ENCODE results near the gene RALGAPA2. TPM values are rescaled to one million over a fixed set of nuclear protein-coding genes. Genes with fewer than 3 reads are reported as not detected.
A peak's percentile ranks its signal among the peaks of the same experiment; 100 is the strongest.

The RALGAPA2 gene
- total RNA-seq, 3 donors from 2014 or later (not counting 1 experiment from before 2014, with no cell fraction given) = 26.6 to 33.9 (median 33.1) TPM

DNA sequence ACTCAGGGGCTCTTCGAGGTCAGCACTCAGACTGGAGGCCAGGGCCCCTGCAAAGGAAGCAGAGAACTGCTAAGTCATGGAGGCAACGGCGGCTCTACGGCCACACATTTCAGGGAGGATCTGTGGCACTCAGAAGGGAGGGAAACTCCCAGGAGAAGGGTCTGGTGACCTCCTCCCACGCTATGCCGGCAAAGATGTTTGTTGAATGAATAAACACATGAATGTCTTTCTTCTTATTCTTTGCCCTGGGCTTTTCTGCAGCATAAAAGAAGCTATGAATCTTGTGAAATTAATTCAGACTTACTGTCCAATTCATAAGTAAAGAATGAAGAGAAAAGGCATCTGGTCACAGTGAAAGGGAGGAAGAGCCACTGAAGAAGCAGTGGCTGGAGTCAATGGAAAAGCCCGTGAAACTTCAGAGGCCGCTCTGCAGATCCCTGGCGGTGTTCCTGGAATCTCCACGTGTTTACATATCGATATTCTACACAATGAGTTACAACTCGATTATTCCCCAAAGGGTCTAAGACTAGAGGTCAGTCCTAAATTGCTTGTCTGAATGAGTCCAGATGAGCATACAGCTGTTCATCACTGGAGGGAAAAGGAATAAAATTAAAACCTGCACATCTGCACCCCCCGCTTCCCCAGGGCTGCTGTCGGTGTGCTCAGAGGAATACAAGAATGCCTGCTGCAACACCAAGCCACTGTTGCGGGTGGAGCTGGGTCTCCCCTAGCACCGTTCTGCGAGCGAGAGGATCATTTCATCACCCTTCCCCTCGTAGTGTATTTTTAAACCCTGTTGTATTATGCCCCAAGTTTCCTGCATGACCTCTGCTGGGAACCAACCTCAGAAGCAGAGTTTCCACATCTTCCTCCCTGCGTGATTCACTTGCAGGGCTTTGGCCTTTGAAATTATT lies 319.0 kb downstream of the RALGAPA2 start:
- ATAC-seq (no peak), DNase-seq (no peak)
- no peak overlapping the region for H3K4me3 ChIP-seq (ENCODE audit: low read length)
- H3K4me1 ChIP-seq (ENCODE audit: control insufficient read depth, insufficient read depth, low read length) = no peaks in the 10 kb centered on the region
- H3K4me1 Mint-ChIP-seq = no peaks in the 10 kb centered on the region
- 70% methylated on average over 19 of the region's 20 CpGs for WGBS (ENCODE audit: insufficient coverage)
- TF ChIP-seq, protein P1, sequence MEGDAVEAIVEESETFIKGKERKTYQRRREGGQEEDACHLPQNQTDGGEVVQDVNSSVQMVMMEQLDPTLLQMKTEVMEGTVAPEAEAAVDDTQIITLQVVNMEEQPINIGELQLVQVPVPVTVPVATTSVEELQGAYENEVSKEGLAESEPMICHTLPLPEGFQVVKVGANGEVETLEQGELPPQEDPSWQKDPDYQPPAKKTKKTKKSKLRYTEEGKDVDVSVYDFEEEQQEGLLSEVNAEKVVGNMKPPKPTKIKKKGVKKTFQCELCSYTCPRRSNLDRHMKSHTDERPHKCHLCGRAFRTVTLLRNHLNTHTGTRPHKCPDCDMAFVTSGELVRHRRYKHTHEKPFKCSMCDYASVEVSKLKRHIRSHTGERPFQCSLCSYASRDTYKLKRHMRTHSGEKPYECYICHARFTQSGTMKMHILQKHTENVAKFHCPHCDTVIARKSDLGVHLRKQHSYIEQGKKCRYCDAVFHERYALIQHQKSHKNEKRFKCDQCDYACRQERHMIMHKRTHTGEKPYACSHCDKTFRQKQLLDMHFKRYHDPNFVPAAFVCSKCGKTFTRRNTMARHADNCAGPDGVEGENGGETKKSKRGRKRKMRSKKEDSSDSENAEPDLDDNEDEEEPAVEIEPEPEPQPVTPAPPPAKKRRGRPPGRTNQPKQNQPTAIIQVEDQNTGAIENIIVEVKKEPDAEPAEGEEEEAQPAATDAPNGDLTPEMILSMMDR (IDR thresholded peaks at IDR 0.05) = no peak
- no peaks in the 10 kb centered on the region for H3K27me3 Mint-ChIP-seq (ENCODE audit: low read depth in 2 of 2)
- peak overlapping the region in 1 of 2 donors; percentile 25 for H3K27ac Mint-ChIP-seq
- no peaks in the 10 kb centered on the region for H3K9me3 Mint-ChIP-seq
- H3K36me3 ChIP-seq (ENCODE audit: control insufficient read depth, insufficient read depth, low read length) = peaks cover 3% of the 10 kb centered on the region
- intact Hi-C loops (cut with micrococcal nuclease) = no loop called here
- no peaks in the 10 kb centered on the region for H3K9me3 ChIP-seq (ENCODE audit: control insufficient read depth, insufficient read depth, low read length)
- H3K27ac ChIP-seq (ENCODE audit: low read length) = no peak overlapping the region
- H3K27me3 ChIP-seq (ENCODE audit: control insufficient read depth, insufficient read depth, low read length) = no peaks in the 10 kb centered on the region
- H3K4me3 Mint-ChIP-seq = no peak overlapping the region
- H3K36me3 Mint-ChIP-seq = no peaks in the 10 kb centered on the region

DNA sequence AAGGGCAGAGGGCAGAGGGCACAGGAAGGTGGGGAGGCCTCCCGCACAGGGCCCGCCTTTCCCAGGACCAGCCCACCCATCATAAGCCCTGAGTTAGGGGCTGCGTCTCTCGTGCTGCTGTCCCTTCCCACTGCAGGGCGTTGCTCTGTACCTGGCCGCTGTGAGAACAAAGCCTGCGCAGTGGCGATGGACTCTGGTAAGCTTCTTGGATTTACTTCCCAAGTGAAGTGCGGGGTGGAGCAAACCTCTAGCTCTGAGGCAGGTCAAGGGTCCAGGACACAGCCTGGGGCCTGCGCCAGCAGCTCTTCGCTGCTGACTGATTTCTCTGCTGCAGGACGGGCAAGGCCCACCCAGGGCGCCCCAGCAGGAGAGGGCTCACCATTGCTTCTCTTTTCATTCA lies 320.7 kb downstream of the RALGAPA2 start:
- peaks cover 3% of the 10 kb centered on the region for H3K36me3 ChIP-seq (ENCODE audit: control insufficient read depth, insufficient read depth, low read length)
- H3K27me3 ChIP-seq (ENCODE audit: control insufficient read depth, insufficient read depth, low read length) = no peaks in the 10 kb centered on the region
- ATAC-seq (no peak), DNase-seq (no peak)
- H3K27ac ChIP-seq (ENCODE audit: low read length) = no peak overlapping the region
- no peaks in the 10 kb centered on the region for H3K27me3 Mint-ChIP-seq (ENCODE audit: low read depth in 2 of 2)
- H3K9me3 ChIP-seq (ENCODE audit: control insufficient read depth, insufficient read depth, low read length) = no peaks in the 10 kb centered on the region
- TF ChIP-seq, protein P1 (IDR thresholded peaks at IDR 0.05) = no peak
- no peaks in the 10 kb centered on the region for H3K9me3 Mint-ChIP-seq
- intact Hi-C loops (cut with micrococcal nuclease) = no loop called here
- H3K36me3 Mint-ChIP-seq = no peaks in the 10 kb centered on the region
- no peak overlapping the region for H3K27ac Mint-ChIP-seq
- H3K4me3 ChIP-seq (ENCODE audit: low read length) = no peak overlapping the region
- WGBS (ENCODE audit: insufficient coverage) = 97% methylated on average over 13 of the region's 13 CpGs
- no peaks in the 10 kb centered on the region for H3K4me1 ChIP-seq (ENCODE audit: control insufficient read depth, insufficient read depth, low read length)
- no peaks in the 10 kb centered on the region for H3K4me1 Mint-ChIP-seq
- no peak overlapping the region for H3K4me3 Mint-ChIP-seq

DNA sequence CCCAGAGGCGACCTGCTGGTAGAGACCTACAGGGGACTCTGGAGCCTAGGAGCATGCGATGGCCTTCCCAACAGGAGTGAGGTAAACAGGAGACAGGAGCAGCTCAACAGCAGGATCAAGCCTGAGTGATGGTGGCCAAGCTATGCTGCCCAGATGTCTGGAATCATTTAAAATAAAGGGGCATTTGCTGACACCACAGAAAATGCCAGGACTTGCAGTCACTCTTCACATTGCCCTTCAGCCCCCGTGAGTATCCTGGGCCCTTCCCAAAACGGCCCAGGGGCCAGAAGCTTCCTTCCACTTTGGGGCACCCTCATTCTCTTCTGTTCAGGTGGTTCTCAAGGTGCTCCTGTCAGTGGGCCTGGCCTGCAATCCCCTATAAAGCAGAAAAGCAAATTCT lies 321.3 kb downstream of the RALGAPA2 start:
- peaks cover 3% of the 10 kb centered on the region for H3K36me3 ChIP-seq (ENCODE audit: control insufficient read depth, insufficient read depth, low read length)
- no peaks in the 10 kb centered on the region for H3K27me3 ChIP-seq (ENCODE audit: control insufficient read depth, insufficient read depth, low read length)
- H3K36me3 Mint-ChIP-seq = no peaks in the 10 kb centered on the region
- 86% methylated on average over 4 of the region's 4 CpGs for WGBS (ENCODE audit: insufficient coverage)
- no peak overlapping the region for H3K27ac Mint-ChIP-seq
- no peaks in the 10 kb centered on the region for H3K4me1 ChIP-seq (ENCODE audit: control insufficient read depth, insufficient read depth, low read length)
- H3K27ac ChIP-seq (ENCODE audit: low read length) = no peak overlapping the region
- TF ChIP-seq, protein P1 (IDR thresholded peaks at IDR 0.05) = no peak
- no peaks in the 10 kb centered on the region for H3K9me3 ChIP-seq (ENCODE audit: control insufficient read depth, insufficient read depth, low read length)
- H3K27me3 Mint-ChIP-seq (ENCODE audit: low read depth in 2 of 2) = no peaks in the 10 kb centered on the region
- intact Hi-C loops (cut with micrococcal nuclease) = no loop called here
- no peaks in the 10 kb centered on the region for H3K9me3 Mint-ChIP-seq
- H3K4me3 Mint-ChIP-seq = no peak overlapping the region
- H3K4me1 Mint-ChIP-seq = no peaks in the 10 kb centered on the region
- no peak for DNase-seq
- no peak for ATAC-seq
- no peak overlapping the region for H3K4me3 ChIP-seq (ENCODE audit: low read length)

Measured in natural killer cell (primary cell).